ENCODE data around the gene DRC7.
A peak's percentile ranks its signal among the peaks of the same experiment; 100 is the strongest.

GRCh38 chr16:57695680-57696069 lies 1.1 kb downstream of the DRC7 start:
- TF ChIP-seq MEIS2 (IDR thresholded peaks at IDR 0.05; ENCODE audit: partially characterized antibody) = no peak
- TF ChIP-seq CTCF (IDR thresholded peaks at IDR 0.05 in 2 of 3, conservative IDR thresholded peaks at IDR 0.05 in 1 of 3; ENCODE audit: insufficient read depth in 2 of 3, low read depth in 1 of 3, low read length in 3 of 3) = 0 out of 6 replicates have a peak, but pooled peaks of 1 of the 3 experiments have one; percentile 1
- no peak for TF ChIP-seq ZBTB40 (IDR thresholded peaks at IDR 0.05)
- no peak for TF ChIP-seq ZBTB40 (CRISPR knock-in tag; IDR thresholded peaks at IDR 0.05)
- TF ChIP-seq ZNF24 (IDR thresholded peaks at IDR 0.05) = no peak
